ENCODE data around the gene DLG1.
"Not testable (repeated sequence)": the region's sequence is repeated elsewhere in the genome, so short reads cannot be mapped to it uniquely, and the experiment has no call there.

Gene DLG1

GRCh38 chr3:197239857-197240256 is 58.6 kb downstream of the DLG1 start:
- no peak for DNase-seq

- DNase-seq: no peak
These were observed 59.6 kb downstream of the DLG1 start for GRCh38 chr3:197238842-197239241.

DNA sequence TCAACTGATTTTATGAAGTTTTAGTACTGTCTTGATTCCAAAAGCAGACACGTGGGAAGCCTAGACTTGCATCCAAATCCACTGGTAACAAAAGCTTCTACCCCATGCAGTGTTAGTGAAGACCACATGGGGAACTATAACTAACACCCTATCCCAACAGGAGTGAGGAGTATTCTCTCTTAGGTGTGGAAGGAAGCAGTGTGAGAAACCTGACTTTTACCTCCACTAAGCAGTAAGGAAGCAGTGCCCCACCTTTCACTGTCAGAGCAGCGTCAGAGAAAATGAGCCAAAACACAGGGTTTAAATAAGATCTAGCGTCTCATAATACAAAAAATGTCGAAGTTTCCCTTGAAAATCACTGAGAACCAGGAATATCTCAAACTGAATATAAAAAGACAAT is 60.5 kb downstream of the DLG1 start:
- DNase-seq: no peak

GRCh38 chr3:197236362-197236761 is 62.0 kb downstream of the DLG1 start:
- DNase-seq: no peak

GRCh38 chr3:197234947-197235914 is 63.2 kb downstream of the DLG1 start:
- no peak for DNase-seq

DNA sequence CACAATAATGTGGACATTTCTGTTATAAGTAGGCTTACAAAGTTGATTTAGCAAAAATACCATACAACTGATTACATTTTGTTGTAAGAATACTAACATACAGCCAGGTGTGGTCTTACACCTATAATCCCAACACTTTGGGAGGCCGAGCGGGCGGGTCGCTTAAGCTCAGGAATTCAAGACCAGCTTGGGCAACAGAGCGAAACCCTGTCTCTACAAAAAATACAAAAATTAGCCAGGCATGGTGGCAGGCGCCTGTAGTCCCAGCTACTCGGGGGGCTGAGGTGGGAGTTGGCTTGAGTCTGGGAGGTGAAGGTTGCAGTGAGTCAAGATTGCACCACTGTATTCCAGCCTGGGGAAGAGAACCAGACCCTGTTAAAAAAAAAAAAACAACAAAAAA is 67.1 kb downstream of the DLG1 start:
- DNase-seq: no peak

GRCh38 chr3:197229836-197230235 is 68.6 kb downstream of the DLG1 start:
- no peak for DNase-seq

DNA sequence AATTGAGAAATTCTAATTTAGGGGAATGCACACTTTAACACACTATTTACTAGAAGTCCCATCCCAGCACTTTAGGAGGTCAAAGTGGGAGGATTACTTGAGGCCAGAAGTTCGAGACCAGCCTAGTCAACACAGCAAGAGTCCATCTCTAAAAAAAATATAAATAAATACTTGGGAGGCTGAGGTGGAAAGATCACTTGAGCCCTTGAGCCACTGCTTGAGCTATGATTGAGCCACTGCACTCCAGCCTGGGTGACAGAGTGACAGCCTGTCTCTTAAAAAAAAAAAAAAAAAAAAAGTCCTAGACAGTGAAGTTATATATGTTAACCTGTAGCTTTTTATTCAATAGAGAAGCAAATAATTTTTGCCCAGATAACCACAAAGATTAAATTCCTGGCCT is 69.2 kb downstream of the DLG1 start:
- DNase-seq: no peak

DNA sequence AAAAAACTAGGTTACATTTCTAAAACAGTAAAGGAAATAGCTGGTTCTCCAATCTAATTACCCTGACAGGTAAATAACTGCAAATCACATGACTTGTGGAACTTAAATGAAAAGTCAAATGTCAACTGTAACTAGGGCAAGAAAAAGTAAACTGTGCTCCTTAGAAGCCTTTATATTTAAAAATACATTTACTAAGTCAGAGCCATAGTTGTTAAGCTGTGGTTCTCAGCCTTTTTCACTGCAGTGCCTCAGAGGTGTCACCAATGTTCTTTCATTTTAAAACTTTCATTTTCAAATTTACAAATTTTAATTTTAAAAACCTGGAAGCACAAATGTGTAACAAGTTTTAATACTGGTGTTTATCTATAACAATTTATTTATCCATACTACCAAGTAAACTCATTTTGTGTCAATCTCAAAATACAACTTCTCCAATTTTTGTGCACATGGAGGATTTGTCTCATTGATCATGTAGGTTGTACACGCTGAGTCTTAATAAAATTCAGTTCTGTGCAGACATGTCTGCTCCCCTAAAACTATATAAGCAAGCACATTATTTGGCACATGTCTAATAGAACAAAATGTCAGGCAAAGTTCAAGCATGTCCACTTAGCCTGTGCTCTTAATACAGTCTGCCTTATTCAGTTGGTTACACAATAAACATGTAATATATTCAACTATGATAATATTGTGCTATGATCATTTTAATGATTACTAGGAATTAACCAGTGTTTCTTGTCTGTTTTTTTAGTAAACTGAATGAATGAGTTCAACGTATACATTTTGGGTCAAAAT is 70.4 kb downstream of the DLG1 start:
- no peak for DNase-seq

DNA sequence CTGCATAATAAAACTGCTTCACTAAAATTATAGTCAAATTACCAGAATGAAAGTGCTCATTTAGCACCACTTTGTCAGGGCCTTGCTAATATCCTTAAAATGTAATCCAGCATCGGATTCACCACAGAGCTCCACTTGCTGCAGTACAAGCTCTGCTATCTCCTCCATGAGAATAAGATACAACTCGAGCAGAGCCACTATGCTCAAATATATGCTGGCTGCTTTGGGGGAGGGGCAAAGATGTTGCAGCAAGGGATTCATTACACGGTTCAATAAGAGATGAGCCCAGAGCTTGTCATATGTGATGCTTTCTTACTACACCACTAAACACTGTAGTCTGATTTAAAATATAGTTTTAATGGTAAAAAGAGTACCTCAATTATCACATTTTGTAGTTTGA is 72.2 kb downstream of the DLG1 start:
- DNase-seq: no peak

DNA sequence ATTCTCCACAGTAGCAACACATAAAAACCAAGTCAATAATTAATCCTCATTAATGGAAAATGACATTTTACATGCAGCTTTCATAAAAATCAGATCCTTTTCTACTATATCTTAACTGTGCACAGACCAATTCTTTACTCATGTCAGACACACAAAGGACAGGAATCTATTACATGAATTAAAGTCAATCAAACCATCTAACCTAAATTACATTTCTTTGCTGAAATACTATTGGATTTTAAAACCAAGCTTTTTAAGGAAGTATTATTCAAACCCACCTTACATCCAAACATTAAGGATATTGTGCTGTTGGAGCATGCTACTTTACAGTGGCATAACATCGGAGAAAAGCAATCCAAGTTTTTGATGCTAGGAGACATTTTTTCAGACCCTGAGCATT is 72.8 kb downstream of the DLG1 start:
- no peak for DNase-seq

DNA sequence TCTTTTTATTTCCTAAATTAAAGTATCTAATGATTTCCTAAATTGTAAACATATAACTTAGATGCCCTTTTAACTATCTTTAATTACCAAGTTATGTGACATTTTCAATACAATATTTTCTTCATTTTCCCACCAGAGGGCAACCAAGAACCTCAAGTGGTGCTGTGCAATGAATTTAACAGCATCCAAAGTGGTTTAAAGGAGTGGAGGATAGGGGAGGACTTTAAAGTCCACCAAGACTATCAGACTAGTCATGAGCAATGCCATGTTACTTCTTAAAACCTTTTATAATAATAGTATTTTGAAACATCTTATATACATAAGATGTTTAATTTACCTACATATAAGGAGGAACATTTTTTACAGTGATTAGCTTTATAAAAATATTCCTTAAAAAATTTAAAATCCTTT is 74.4 kb downstream of the DLG1 start:
- no peak for DNase-seq

- DNase-seq: no peak
These were observed 75.5 kb downstream of the DLG1 start for GRCh38 chr3:197222937-197223370.

GRCh38 chr3:197219619-197220018 is 78.8 kb downstream of the DLG1 start:
- DNase-seq: no peak

GRCh38 chr3:197218210-197218609 is 80.2 kb downstream of the DLG1 start:
- no peak for DNase-seq

DNA sequence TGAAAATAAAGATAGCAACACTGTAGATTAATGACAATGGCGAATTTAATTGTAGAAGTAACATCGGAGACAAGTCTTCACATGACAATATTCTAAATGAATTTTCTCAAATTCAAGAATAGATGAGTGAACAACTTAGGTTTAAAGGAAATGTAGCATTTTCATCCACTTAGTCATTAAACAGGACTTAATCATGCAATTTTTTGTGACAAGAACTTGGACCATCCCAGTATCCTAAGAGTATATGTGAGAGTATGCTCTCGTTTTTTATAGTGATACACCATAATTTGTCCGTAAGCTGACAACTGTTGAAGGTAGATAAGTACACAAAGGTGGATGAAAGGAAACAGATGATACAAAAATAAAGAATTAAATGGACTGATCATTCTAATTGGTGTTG is 81.5 kb downstream of the DLG1 start:
- no peak for DNase-seq

- no peak for DNase-seq
These were observed 82.1 kb downstream of the DLG1 start for GRCh38 chr3:197216169-197216860.

GRCh38 chr3:197212290-197212689 is 86.1 kb downstream of the DLG1 start:
- no peak for DNase-seq

DNA sequence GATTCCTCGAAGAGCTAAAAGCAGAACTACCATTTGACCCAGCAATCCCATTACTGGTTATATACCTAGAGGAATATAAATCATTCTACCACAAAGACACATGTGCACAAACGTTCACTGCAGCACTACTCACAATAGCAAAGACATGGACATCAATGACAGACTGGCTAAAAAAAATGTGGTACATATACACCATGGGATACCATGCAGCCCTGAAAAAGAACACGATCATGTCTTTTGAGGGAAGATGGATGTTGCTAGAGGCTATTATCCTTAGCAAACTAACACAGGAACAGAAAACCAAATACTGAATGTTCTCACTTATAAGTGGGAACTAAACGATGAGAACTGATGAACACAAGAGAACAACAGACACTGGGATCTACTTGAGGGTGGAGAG is 86.7 kb downstream of the DLG1 start:
- not testable (repeated sequence) for DNase-seq

DNA sequence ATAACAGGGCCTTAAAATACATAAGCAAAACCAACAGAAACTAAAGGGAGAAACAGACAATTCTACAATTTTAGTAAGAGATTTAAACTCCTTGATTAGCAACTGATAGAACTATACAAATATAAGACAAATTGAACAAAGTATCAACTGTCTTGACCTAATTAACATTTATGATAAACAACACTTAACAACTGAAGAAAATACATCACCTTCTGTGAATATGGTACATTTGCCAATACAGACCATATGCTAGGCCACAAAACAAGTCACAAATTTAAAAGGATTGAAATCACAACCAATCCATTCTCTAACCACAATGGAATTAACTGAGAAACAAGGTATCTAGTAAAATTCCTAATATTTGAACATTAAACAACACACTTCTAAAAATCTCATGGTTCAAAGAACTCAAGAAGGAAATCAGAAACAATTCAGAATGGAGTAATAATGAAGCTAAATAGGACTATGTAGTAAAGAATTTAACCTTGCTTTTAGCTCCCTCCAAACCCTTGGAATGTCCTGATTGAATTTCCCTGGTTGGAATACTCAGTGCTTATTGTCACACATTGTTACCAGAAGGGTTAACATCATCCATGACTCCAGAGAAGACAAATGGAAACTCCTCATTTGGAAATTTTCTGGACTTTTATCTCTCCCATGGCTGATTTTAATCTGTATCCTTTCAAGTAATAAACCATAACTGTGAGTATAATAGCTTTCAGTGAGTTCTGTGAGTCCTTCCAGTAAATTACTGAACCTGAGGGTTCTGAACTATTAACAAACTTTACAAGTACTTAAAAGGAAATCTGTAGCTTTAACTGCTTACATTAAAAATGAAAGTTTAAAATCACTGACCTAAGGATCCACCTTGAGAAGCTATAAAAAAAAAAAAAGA is 88.8 kb downstream of the DLG1 start:
- DNase-seq: no peak

DNA sequence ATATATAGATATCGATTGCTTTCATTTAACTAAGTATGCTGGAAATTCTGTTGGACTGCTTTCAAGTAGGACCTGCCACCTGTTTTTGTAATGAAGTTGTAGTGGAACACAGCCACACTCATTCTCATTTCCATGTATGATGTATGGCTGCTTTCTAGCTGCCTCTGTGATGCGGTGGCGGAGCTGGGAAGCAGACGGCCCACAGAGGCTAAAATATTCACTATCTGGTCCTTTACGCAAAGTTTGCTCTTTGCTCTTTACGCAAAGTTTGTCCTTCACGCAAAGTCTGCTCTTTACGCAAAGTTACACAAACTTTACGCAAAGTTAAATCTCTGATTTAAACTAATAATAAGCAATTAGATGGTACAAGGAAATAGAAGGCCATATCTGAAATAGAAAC is 91.5 kb downstream of the DLG1 start:
- DNase-seq: no peak

DNA sequence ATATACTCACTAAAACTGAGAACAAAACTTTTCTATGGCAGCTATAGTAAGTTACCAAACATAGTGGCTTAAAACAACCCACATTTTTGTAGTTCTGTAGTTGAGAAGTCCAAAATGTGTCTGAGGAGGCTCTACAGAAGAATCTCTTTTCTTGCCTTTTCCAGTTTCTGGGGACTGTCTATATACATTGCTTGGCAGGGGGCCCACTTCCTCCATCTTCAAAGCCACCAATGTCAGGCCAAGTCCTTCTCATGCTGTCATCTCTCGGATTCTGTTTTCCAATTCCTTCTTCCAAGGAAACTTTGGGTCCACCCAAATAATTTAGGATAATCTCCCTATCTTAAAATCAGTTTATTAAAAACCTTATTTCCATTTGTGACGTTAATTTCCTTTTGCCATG is 92.7 kb downstream of the DLG1 start:
- no peak for DNase-seq

Measured in NCI-H1436 treated with DMSO at 0.1 percent for 48 hours (cell line).